ENCODE data around the gene CPSF2. TPM values are rescaled to one million over a fixed set of nuclear protein-coding genes. Genes with fewer than 3 reads are reported as not detected.
"Not testable (repeated sequence)": the region's sequence is repeated elsewhere in the genome, so short reads cannot be mapped to it uniquely, and the experiment has no call there.

CPSF2 gene
- total RNA-seq, 1 donor from 2014 or later = 80.2 TPM

GRCh38 chr14:92173668-92174067, 51.9 kb downstream of the CPSF2 start:
- no peaks in the 10 kb centered on the region for H3K4me1 Mint-ChIP-seq (ENCODE audit: unreplicated experiment)
- peaks cover 3% of the 10 kb centered on the region for H3K27me3 Mint-ChIP-seq (ENCODE audit: unreplicated experiment)
- H3K9me3 Mint-ChIP-seq (ENCODE audit: unreplicated experiment) = no peaks in the 10 kb centered on the region
- no peak for TF ChIP-seq CTCF (IDR thresholded peaks at IDR 0.05)
- no peak overlapping the region for H3K4me3 Mint-ChIP-seq (ENCODE audit: unreplicated experiment)
- no peak overlapping the region for H3K27ac Mint-ChIP-seq (ENCODE audit: unreplicated experiment)
- H3K36me3 Mint-ChIP-seq (ENCODE audit: unreplicated experiment) = peaks cover 6% of the 10 kb centered on the region
- DNase-seq (ENCODE audit: extremely low spot score, unreplicated experiment) = no peak

GRCh38 chr14:92175811-92176210, 54.0 kb downstream of the CPSF2 start:
- Mint-ChIP-seq H3K36me3 (ENCODE audit: unreplicated experiment) (no peaks in the 10 kb centered on the region), H3K4me1 (ENCODE audit: unreplicated experiment) (no peaks in the 10 kb centered on the region), H3K9me3 (ENCODE audit: unreplicated experiment) (no peaks in the 10 kb centered on the region), H3K4me3 (ENCODE audit: unreplicated experiment) (no peak overlapping the region), H3K27ac (ENCODE audit: unreplicated experiment) (no peak overlapping the region), H3K27me3 (ENCODE audit: unreplicated experiment) (peaks cover 6% of the 10 kb centered on the region)
- DNase-seq (ENCODE audit: extremely low spot score, unreplicated experiment) = no peak
- TF ChIP-seq CTCF (IDR thresholded peaks at IDR 0.05) = no peak

- TF ChIP-seq CTCF (IDR thresholded peaks at IDR 0.05) = no peak
- no peak for DNase-seq (ENCODE audit: extremely low spot score, unreplicated experiment)
- Mint-ChIP-seq H3K4me1 (ENCODE audit: unreplicated experiment) (no peaks in the 10 kb centered on the region), H3K4me3 (ENCODE audit: unreplicated experiment) (no peak overlapping the region), H3K9me3 (ENCODE audit: unreplicated experiment) (no peaks in the 10 kb centered on the region), H3K27ac (ENCODE audit: unreplicated experiment) (no peak overlapping the region), H3K36me3 (ENCODE audit: unreplicated experiment) (no peaks in the 10 kb centered on the region), H3K27me3 (ENCODE audit: unreplicated experiment) (peaks cover 6% of the 10 kb centered on the region)
Measured at GRCh38 chr14:92176476-92176875, 54.7 kb downstream of the CPSF2 start.

- DNase-seq (ENCODE audit: extremely low spot score, unreplicated experiment); H3K4me1 Mint-ChIP-seq (ENCODE audit: unreplicated experiment); H3K27ac Mint-ChIP-seq (ENCODE audit: unreplicated experiment); H3K4me3 Mint-ChIP-seq (ENCODE audit: unreplicated experiment); H3K27me3 Mint-ChIP-seq (ENCODE audit: unreplicated experiment); H3K9me3 Mint-ChIP-seq (ENCODE audit: unreplicated experiment); H3K36me3 Mint-ChIP-seq (ENCODE audit: unreplicated experiment): not testable (repeated sequence)
Measured at GRCh38 chr14:92179178-92179577, 57.4 kb downstream of the CPSF2 start.

GRCh38 chr14:92185559-92185958, 63.8 kb downstream of the CPSF2 start:
- Mint-ChIP-seq H3K4me3 (ENCODE audit: unreplicated experiment) (no peak overlapping the region), H3K4me1 (ENCODE audit: unreplicated experiment) (no peaks in the 10 kb centered on the region), H3K27me3 (ENCODE audit: unreplicated experiment) (peaks cover 3% of the 10 kb centered on the region), H3K27ac (ENCODE audit: unreplicated experiment) (no peak overlapping the region), H3K9me3 (ENCODE audit: unreplicated experiment) (no peaks in the 10 kb centered on the region), H3K36me3 (ENCODE audit: unreplicated experiment) (no peaks in the 10 kb centered on the region)
- no peak for TF ChIP-seq CTCF (IDR thresholded peaks at IDR 0.05)
- no peak for DNase-seq (ENCODE audit: extremely low spot score, unreplicated experiment)

GRCh38 chr14:92187616-92188015, 65.8 kb downstream of the CPSF2 start:
- H3K4me1 Mint-ChIP-seq (ENCODE audit: unreplicated experiment); H3K4me3 Mint-ChIP-seq (ENCODE audit: unreplicated experiment); H3K27me3 Mint-ChIP-seq (ENCODE audit: unreplicated experiment); H3K9me3 Mint-ChIP-seq (ENCODE audit: unreplicated experiment); H3K36me3 Mint-ChIP-seq (ENCODE audit: unreplicated experiment); DNase-seq (ENCODE audit: extremely low spot score, unreplicated experiment); H3K27ac Mint-ChIP-seq (ENCODE audit: unreplicated experiment): not testable (repeated sequence)

All from osteocyte (in vitro differentiated cells).